ENCODE data around the gene ARL8A. TPM values are rescaled to one million over a fixed set of nuclear protein-coding genes. Genes with fewer than 3 reads are reported as not detected.

Gene ARL8A
- total and polyA plus RNA-seq, 4 donors = 8.4 to 25.7 (median 20.2) TPM

GRCh38 chr1:202157945-202158344, 13.4 kb upstream of the ARL8A start:
- H3K9me3 ChIP-seq (ENCODE audit: control insufficient read depth in 4 of 4, low read length in 3 of 4) = no peaks in the 10 kb centered on the region
- no peak overlapping the region for H3K4me3 ChIP-seq (ENCODE audit: low read depth in 1 of 3, low read length in 3 of 3)
- H3K36me3 ChIP-seq (ENCODE audit: control insufficient read depth in 4 of 4, insufficient read depth in 3 of 4, low read depth in 1 of 4, low read length in 3 of 4) = no peaks in the 10 kb centered on the region
- no peak overlapping the region for H3K27ac ChIP-seq (ENCODE audit: low read depth in 1 of 2, low read length in 2 of 2)
- no peaks in the 10 kb centered on the region for H3K27me3 ChIP-seq (ENCODE audit: control insufficient read depth in 4 of 4, insufficient read depth in 4 of 4, low read length in 3 of 4)
- no peak for DNase-seq (ENCODE audit: low spot score)
- peaks cover 0 to 9% (median 2%) of the 10 kb centered on the region in 4 donors for H3K4me1 ChIP-seq (ENCODE audit: control insufficient read depth in 4 of 4, insufficient read depth in 4 of 4, low read length in 3 of 4)
- WGBS = 93% methylated on average over 10 of the region's 10 CpGs
- no peak overlapping the region for H3K9ac ChIP-seq (ENCODE audit: low read depth in 1 of 2, low read length in 2 of 2)
- TF ChIP-seq, protein P1, sequence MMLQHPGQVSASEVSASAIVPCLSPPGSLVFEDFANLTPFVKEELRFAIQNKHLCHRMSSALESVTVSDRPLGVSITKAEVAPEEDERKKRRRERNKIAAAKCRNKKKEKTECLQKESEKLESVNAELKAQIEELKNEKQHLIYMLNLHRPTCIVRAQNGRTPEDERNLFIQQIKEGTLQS (IDR thresholded peaks at IDR 0.05) = no peak
- TF ChIP-seq NR2F2 (IDR thresholded peaks at IDR 0.05) (no peak), HNF4A (conservative IDR thresholded peaks at IDR 0.05) (no peak), JUND (IDR thresholded peaks at IDR 0.05) (no peak), RXRA (IDR thresholded peaks at IDR 0.05) (no peak), ZBTB33 (IDR thresholded peaks at IDR 0.05) (no peak), FOXA2 (IDR thresholded peaks at IDR 0.05) (no peak), GABPA (IDR thresholded peaks at IDR 0.05 in 1 of 2, conservative IDR thresholded peaks at IDR 0.05 in 1 of 2) (no peak), HNF4G (IDR thresholded peaks at IDR 0.05) (no peak), FOXA1 (IDR thresholded peaks at IDR 0.05) (no peak), TAF1 (conservative IDR thresholded peaks at IDR 0.05) (no peak), YY1 (IDR thresholded peaks at IDR 0.05) (no peak), SP1 (IDR thresholded peaks at IDR 0.05) (no peak)
- TF ChIP-seq, protein P2, sequence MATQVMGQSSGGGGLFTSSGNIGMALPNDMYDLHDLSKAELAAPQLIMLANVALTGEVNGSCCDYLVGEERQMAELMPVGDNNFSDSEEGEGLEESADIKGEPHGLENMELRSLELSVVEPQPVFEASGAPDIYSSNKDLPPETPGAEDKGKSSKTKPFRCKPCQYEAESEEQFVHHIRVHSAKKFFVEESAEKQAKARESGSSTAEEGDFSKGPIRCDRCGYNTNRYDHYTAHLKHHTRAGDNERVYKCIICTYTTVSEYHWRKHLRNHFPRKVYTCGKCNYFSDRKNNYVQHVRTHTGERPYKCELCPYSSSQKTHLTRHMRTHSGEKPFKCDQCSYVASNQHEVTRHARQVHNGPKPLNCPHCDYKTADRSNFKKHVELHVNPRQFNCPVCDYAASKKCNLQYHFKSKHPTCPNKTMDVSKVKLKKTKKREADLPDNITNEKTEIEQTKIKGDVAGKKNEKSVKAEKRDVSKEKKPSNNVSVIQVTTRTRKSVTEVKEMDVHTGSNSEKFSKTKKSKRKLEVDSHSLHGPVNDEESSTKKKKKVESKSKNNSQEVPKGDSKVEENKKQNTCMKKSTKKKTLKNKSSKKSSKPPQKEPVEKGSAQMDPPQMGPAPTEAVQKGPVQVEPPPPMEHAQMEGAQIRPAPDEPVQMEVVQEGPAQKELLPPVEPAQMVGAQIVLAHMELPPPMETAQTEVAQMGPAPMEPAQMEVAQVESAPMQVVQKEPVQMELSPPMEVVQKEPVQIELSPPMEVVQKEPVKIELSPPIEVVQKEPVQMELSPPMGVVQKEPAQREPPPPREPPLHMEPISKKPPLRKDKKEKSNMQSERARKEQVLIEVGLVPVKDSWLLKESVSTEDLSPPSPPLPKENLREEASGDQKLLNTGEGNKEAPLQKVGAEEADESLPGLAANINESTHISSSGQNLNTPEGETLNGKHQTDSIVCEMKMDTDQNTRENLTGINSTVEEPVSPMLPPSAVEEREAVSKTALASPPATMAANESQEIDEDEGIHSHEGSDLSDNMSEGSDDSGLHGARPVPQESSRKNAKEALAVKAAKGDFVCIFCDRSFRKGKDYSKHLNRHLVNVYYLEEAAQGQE (IDR thresholded peaks at IDR 0.05) = no peak
- TF ChIP-seq, protein P3, sequence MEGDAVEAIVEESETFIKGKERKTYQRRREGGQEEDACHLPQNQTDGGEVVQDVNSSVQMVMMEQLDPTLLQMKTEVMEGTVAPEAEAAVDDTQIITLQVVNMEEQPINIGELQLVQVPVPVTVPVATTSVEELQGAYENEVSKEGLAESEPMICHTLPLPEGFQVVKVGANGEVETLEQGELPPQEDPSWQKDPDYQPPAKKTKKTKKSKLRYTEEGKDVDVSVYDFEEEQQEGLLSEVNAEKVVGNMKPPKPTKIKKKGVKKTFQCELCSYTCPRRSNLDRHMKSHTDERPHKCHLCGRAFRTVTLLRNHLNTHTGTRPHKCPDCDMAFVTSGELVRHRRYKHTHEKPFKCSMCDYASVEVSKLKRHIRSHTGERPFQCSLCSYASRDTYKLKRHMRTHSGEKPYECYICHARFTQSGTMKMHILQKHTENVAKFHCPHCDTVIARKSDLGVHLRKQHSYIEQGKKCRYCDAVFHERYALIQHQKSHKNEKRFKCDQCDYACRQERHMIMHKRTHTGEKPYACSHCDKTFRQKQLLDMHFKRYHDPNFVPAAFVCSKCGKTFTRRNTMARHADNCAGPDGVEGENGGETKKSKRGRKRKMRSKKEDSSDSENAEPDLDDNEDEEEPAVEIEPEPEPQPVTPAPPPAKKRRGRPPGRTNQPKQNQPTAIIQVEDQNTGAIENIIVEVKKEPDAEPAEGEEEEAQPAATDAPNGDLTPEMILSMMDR (IDR thresholded peaks at IDR 0.05; ENCODE audit: low read depth, low read length, missing input control) = no peak
- TF ChIP-seq, protein P4, sequence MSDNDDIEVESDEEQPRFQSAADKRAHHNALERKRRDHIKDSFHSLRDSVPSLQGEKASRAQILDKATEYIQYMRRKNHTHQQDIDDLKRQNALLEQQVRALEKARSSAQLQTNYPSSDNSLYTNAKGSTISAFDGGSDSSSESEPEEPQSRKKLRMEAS (IDR thresholded peaks at IDR 0.05) = no peak

DNA sequence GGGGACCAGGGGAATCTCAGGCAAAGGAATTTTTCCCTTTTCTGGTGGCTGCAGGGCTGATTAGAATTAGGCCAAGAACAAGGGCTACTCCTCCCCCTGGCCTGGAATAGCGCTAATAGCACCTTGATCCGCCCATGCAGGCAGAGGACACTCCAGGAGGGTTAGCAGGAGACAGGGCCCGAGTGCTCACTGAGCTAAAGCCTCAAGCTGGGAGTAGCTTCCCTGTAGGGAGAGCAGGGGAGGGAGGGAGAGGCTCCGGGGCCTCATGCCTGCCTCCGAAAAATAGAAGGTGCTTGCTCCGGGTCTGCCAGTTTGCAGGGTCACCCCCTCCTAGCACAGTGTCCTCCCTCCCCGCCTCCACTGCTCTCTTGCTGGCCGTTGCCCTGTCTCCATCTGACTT, 12.1 kb upstream of the ARL8A start:
- WGBS = 91% methylated on average over 8 of the region's 8 CpGs
- Histone ChIP-seq H3K27ac (ENCODE audit: low read depth in 1 of 2, low read length in 2 of 2) (no peak overlapping the region), H3K4me1 (ENCODE audit: control insufficient read depth in 4 of 4, insufficient read depth in 4 of 4, low read length in 3 of 4) (peaks cover 0 to 7% (median under 1%) of the 10 kb centered on the region in 4 donors)
- no peak for TF ChIP-seq ZBTB33 (IDR thresholded peaks at IDR 0.05)
- TF ChIP-seq, protein P1 (IDR thresholded peaks at IDR 0.05) = no peak
- TF ChIP-seq, protein P3 (IDR thresholded peaks at IDR 0.05; ENCODE audit: low read depth, low read length, missing input control) = no peak
- TF ChIP-seq NR2F2 (IDR thresholded peaks at IDR 0.05) = no peak
- TF ChIP-seq, protein P4 (IDR thresholded peaks at IDR 0.05) = no peak
- TF ChIP-seq FOXA2 (IDR thresholded peaks at IDR 0.05) = no peak
- no peak for TF ChIP-seq TAF1 (conservative IDR thresholded peaks at IDR 0.05)
- TF ChIP-seq HNF4A (conservative IDR thresholded peaks at IDR 0.05) = no peak
- TF ChIP-seq GABPA (IDR thresholded peaks at IDR 0.05 in 1 of 2, conservative IDR thresholded peaks at IDR 0.05 in 1 of 2) = no peak
- TF ChIP-seq EGR1 (IDR thresholded peaks at IDR 0.05; ENCODE audit: low read depth in 2 of 2) = no peak

More for the DNA sequence above, 12.1 kb upstream of the ARL8A start:
- Histone ChIP-seq H3K9me3 (ENCODE audit: control insufficient read depth in 4 of 4, low read length in 3 of 4) (no peaks in the 10 kb centered on the region), H3K27me3 (ENCODE audit: control insufficient read depth in 4 of 4, insufficient read depth in 4 of 4, low read length in 3 of 4) (no peaks in the 10 kb centered on the region), H3K36me3 (ENCODE audit: control insufficient read depth in 4 of 4, insufficient read depth in 3 of 4, low read depth in 1 of 4, low read length in 3 of 4) (no peaks in the 10 kb centered on the region), H3K4me3 (ENCODE audit: low read depth in 1 of 3, low read length in 3 of 3) (no peak overlapping the region), H3K9ac (ENCODE audit: low read depth in 1 of 2, low read length in 2 of 2) (no peak overlapping the region)
- DNase-seq (ENCODE audit: low spot score) = no peak
